Lung (tissue), 12 donors: ENCODE data around the gene ANO8. TPM values are rescaled to one million over a fixed set of nuclear protein-coding genes. Genes with fewer than 3 reads are reported as not detected.

Experiments used
- ATAC-seq: fragments of 200-7000 bp; cut with Tn5 transposase; one replicate; pipeline ENCODE4 v1.9.1; 2020; ENCODE audit warnings: moderate number of reproducible peaks; ENCODE audit not compliant: insufficient read depth, low FRiP score
- DNase-seq, 3 donors: peaks; one replicate each; pipeline ENCODE4 v3.0.0-alpha.2; 2013 to 2017
- H3K27ac ChIP-seq, 2 donors: one replicate each; pipeline ENCODE4 v1.5.1; 2013; ENCODE audit warnings: mild to moderate bottlenecking in 2 of 2, moderate library complexity in 2 of 2, control low read depth in 1 of 2, inconsistent platforms in 1 of 2, low read depth in 1 of 2, low read length in 1 of 2
- H3K27me3 ChIP-seq, 3 donors: one replicate each; pipeline ENCODE4 v1.5.1; 2013; ENCODE audit warnings: low read length in 2 of 3; ENCODE audit not compliant: control insufficient read depth in 3 of 3, insufficient read depth in 3 of 3
- H3K36me3 ChIP-seq, 4 donors: one replicate each; pipeline ENCODE4 v1.5.1; 2013; ENCODE audit warnings: low read length in 4 of 4, mild to moderate bottlenecking in 1 of 4, moderate library complexity in 1 of 4; ENCODE audit not compliant: control insufficient read depth in 4 of 4, insufficient read depth in 4 of 4
- H3K4me1 ChIP-seq, 5 donors: one replicate each; pipeline ENCODE4 v1.5.1; 2013; ENCODE audit warnings: low read length in 5 of 5, mild to moderate bottlenecking in 2 of 5, moderate library complexity in 1 of 5; ENCODE audit not compliant: control insufficient read depth in 5 of 5, insufficient read depth in 5 of 5
- H3K4me3 ChIP-seq: one replicate; pipeline ENCODE4 v1.5.1; 2013; ENCODE audit warnings: mild to moderate bottlenecking, control low read depth, moderate library complexity
- H3K9ac ChIP-seq, 2 donors: one replicate each; pipeline ENCODE4 v1.5.1; 2013; ENCODE audit warnings: low read length in 2 of 2, control low read depth in 1 of 2; ENCODE audit not compliant: insufficient read depth in 1 of 2
- H3K9me3 ChIP-seq, 4 donors: one replicate each; pipeline ENCODE4 v1.5.1; 2013; ENCODE audit warnings: low read length in 3 of 4, mild to moderate bottlenecking in 1 of 4, moderate library complexity in 1 of 4; ENCODE audit not compliant: control insufficient read depth in 4 of 4, insufficient read depth in 3 of 4
- CTCF ChIP-seq: IDR thresholded peaks from 2 replicates; pipeline ENCODE4 v1.5.1; 2012; ENCODE audit warnings: mild to moderate bottlenecking; ENCODE audit errors: control extremely low read depth, extremely low read depth
- WGBS, 2 donors: extraction: QIAGEN DNeasy Blood & Tissue Kit; methylation state at CpG; one replicate each; pipeline ENCODE4 v1.1.7; 2013; 5-methylcytosine and 5-hydroxymethylcytosine counted together
- polyA plus RNA-seq, 2 donors: library from polyadenylated mRNA; stranded (reverse); fragments of 200-250 nt; gene quantifications; one replicate each; pipeline ENCODE4 v1.2.1, GENCODE V29; 2013
- total RNA-seq, 2 donors: library from RNA; depleted of rRNA in 1 of 2; stranded (reverse); fragments of >200 nt in 1 of 2; gene quantifications; one replicate each; pipeline ENCODE4 v1.2.1, GENCODE V29; 2014 to 2021
- donor health status: control.
- donor health status: control.
- donor health status: Bipolar disorder and iron deficiency.
- donor health status: healthy.
- donor health status: DM: yes; HTN: yes; CAD: no.

ANO8 gene
- total and polyA plus RNA-seq, 4 donors, result 7.1 to 22.5 (median 8.0) TPM

GRCh38 chr19:17327654-17328516 lies 6.8 kb downstream of the ANO8 start:
- 34 to 40% methylated on average over 58 to 64 of the region's 64 CpGs for WGBS, 2 donors
- TF ChIP-seq CTCF, result no peak
- DNase-seq (peak; percentile 63 to 77 (median 72)), ATAC-seq (peak; percentile 75)
- Histone ChIP-seq H3K4me1 (peaks cover 0 to 8% (median 3%) of the 10 kb centered on the region in 5 donors), H3K4me3 (peak overlapping the region; percentile 24), H3K27me3 (peaks cover 0 to 9% (median 2%) of the 10 kb centered on the region in 3 donors), H3K27ac (no peak overlapping the region), H3K9me3 (no peaks in the 10 kb centered on the region), H3K9ac (no peak overlapping the region), H3K36me3 (peaks cover 0 to 14% (median 2%) of the 10 kb centered on the region in 4 donors)

- peaks cover 0 to 8% (median 6%) of the 10 kb centered on the region in 5 donors for H3K4me1 ChIP-seq
- no peak for TF ChIP-seq CTCF
- 92 to 95% methylated on average over 26 to 27 of the region's 27 CpGs for WGBS, 2 donors
- peaks cover 0 to 9% (median 2%) of the 10 kb centered on the region in 3 donors for H3K27me3 ChIP-seq
- no peak overlapping the region for H3K9ac ChIP-seq
- DNase-seq (no peak), ATAC-seq (no peak)
- H3K36me3 ChIP-seq, result peaks cover 0 to 14% (median 1%) of the 10 kb centered on the region in 4 donors
- no peak overlapping the region for H3K27ac ChIP-seq
- no peaks in the 10 kb centered on the region for H3K9me3 ChIP-seq
- H3K4me3 ChIP-seq, result no peak overlapping the region
These were observed 7.5 kb downstream of the ANO8 start for GRCh38 chr19:17327068-17327653.

GRCh38 chr19:17326595-17326966 lies 8.1 kb downstream of the ANO8 start:
- Histone ChIP-seq H3K27ac (no peak overlapping the region), H3K4me1 (peaks cover 0 to 8% (median 6%) of the 10 kb centered on the region in 5 donors), H3K4me3 (no peak overlapping the region), H3K9ac (no peak overlapping the region), H3K27me3 (peaks cover 0 to 9% (median 2%) of the 10 kb centered on the region in 3 donors), H3K36me3 (peaks cover 0 to 18% (median 4%) of the 10 kb centered on the region in 4 donors), H3K9me3 (peaks cover 0 to under 1% (median 0%) of the 10 kb centered on the region in 4 donors)
- no peak for DNase-seq
- no peak for TF ChIP-seq CTCF
- WGBS, 2 donors, result 83 to 88% methylated on average over 11 of the region's 11 CpGs
- ATAC-seq, result no peak
